Choroid plexus epithelial cell (primary cell): ENCODE results near the gene RNF223.

ENCODE experiments used
- DNase-seq: peaks from one replicate; pipeline ENCODE4 v3.0.0-alpha.2; 2010; ENCODE audit warnings: low read depth
- H3K4me3 ChIP-seq: 2 replicates; pipeline ENCODE4 v1.5.1; 2011; ENCODE audit warnings: low read depth, mild to moderate bottlenecking, control low read depth, low read length, moderate library complexity
- TF ChIP-seq, protein P1 (sequence below): conservative IDR thresholded peaks from 2 replicates; pipeline ENCODE4 v1.5.1; 2011; ENCODE audit warnings: low read depth, mild to moderate bottlenecking, control low read depth, inconsistent platforms, low read length, moderate library complexity

Gene RNF223

DNA sequence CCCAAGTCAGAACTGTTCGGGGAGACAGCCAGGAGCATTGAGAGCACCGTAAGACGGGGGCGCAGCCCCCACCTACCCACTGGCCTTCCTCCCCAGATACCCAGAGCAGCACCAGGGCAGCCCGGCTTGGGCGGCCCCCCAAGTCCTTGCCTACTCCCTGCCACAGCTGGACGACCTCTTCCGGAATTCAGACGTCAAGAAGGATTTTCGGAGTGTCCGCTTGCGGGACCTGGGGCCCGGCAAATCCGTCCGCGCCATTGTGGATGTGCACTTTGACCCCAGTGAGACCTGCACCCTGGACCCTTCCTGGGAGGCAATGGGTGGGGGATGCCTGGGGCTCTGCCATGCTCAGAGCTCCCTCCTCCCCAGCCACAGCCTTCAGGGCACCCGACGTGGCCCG lies 26.7 kb downstream of the RNF223 start:
- no peak overlapping the region for H3K4me3 ChIP-seq
- no peak for DNase-seq
- TF ChIP-seq, protein P1, sequence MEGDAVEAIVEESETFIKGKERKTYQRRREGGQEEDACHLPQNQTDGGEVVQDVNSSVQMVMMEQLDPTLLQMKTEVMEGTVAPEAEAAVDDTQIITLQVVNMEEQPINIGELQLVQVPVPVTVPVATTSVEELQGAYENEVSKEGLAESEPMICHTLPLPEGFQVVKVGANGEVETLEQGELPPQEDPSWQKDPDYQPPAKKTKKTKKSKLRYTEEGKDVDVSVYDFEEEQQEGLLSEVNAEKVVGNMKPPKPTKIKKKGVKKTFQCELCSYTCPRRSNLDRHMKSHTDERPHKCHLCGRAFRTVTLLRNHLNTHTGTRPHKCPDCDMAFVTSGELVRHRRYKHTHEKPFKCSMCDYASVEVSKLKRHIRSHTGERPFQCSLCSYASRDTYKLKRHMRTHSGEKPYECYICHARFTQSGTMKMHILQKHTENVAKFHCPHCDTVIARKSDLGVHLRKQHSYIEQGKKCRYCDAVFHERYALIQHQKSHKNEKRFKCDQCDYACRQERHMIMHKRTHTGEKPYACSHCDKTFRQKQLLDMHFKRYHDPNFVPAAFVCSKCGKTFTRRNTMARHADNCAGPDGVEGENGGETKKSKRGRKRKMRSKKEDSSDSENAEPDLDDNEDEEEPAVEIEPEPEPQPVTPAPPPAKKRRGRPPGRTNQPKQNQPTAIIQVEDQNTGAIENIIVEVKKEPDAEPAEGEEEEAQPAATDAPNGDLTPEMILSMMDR, result no peak

DNA sequence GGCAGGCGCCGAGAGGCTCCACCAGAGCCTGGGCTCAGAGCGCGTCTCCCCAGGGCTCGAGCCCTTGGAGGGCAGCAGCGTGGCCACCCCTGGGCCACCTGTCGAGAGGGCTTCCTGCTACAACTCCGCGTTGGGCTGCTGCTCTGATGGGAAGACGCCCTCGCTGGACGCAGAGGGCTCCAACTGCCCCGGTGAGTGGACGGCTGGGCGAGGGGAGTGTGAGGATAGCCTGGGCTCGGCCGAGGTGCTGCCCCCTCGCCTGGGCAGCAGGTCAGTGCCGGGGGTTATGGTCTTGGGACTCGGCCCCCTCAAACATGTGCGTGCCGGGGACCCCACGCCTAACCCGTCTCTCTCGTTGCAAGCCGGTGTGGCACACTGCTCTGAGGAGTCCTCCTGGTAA lies 27.3 kb downstream of the RNF223 start:
- TF ChIP-seq, protein P1, result no peak
- H3K4me3 ChIP-seq, result no peak overlapping the region
- no peak for DNase-seq

DNA sequence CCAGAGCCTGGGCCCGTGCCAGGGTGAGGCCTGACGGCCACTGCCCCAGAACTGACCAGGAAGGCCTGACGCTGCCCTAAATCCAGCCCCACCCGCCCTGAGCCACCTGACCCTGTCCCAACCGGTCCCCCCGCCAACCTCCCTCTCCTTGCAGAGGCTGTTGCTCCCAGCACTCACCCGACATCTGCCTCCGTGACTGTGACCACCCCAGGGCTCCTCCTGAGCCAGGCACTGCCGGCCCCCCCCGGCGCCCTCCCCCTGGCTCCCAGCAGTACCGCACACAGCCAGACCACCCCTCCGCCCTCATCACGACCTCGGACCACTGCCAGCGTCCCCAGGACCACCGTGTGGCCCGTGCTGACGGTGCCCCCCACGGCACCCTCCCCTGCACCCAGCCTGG lies 27.9 kb downstream of the RNF223 start:
- TF ChIP-seq, protein P1, result no peak
- no peak overlapping the region for H3K4me3 ChIP-seq
- DNase-seq, result no peak

DNA sequence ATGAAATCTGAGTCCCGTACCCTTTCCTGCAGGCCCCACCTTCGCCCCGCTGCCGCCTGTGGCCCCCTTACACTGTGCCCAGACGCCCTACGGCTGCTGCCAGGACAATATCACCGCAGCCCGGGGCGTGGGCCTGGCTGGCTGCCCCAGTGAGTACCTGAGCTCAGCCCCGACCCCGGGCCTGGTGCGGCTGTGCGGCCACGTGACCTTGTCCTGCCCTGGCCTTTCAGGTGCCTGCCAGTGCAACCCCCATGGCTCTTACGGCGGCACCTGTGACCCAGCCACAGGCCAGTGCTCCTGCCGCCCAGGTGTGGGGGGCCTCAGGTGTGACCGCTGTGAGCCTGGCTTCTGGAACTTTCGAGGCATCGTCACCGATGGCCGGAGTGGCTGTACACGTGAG lies 29.0 kb downstream of the RNF223 start:
- TF ChIP-seq, protein P1, result no peak
- H3K4me3 ChIP-seq, result no peak overlapping the region
- DNase-seq, result no peak

DNA sequence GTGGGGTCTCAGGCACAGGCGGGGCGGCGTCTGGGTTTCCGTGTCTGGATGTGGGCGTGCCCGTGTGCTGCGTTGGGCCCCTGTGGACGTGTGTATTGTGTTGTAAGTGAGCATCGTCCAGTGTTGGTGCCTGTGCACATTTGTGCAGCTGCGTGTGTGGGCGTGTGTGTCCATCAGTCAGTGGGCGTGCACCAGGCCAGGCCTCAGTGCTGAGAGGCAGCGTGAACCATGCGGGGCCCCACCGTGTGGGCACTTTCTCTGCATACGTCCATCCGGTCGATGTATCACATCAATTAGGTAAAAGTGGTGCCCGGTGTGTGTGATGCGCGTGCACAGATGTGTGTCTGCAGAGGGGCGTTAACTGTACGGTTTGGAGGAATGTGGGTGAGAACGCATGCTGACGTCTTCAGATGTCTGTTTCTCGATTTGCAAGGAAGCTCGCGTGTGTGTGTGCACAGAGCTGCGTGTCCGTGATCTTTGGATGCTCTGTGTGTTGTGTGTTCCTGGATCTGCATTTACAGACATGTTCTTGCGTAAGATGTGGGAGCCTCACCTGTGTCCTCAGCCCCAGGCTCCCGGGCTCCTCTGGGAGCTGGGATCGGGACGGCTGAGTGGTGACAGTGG lies 29.5 kb downstream of the RNF223 start:
- H3K4me3 ChIP-seq, result no peak overlapping the region
- TF ChIP-seq, protein P1, result no peak
- DNase-seq, result no peak

DNA sequence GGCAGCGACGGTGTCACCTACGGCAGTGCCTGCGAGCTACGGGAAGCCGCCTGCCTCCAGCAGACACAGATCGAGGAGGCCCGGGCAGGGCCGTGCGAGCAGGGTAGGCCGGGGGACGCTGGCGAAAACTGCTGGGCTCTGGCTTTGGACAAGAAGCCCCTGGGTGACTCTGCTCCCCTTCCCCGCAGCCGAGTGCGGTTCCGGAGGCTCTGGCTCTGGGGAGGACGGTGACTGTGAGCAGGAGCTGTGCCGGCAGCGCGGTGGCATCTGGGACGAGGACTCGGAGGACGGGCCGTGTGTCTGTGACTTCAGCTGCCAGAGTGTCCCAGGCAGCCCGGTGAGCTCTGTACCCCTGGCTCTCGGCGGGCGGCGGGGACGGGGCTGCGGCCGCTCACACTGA lies 30.2 kb downstream of the RNF223 start:
- H3K4me3 ChIP-seq, result no peak overlapping the region
- no peak for DNase-seq
- TF ChIP-seq, protein P1, result no peak

DNA sequence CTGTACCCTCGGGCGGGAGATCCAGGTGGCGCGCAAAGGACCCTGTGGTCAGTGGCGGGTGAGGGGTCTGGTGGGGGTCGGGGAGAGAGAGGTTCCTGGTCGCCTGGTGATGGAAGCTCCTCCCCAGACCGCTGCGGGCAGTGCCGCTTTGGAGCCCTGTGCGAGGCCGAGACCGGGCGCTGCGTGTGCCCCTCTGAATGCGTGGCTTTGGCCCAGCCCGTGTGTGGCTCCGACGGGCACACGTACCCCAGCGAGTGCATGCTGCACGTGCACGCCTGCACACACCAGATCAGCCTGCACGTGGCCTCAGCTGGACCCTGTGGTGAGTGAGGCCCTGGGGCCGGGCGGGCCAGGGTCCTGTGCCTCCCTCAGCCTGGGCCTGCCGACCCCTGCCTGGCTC lies 30.7 kb downstream of the RNF223 start:
- H3K4me3 ChIP-seq, result no peak overlapping the region
- TF ChIP-seq, protein P1, result no peak
- no peak for DNase-seq
